WTC11 (cell line): ENCODE measurements around the gene ATP4A.

Experiments used
- TF ChIP-seq, protein P1 (sequence below): fragments of 250-450 bp; sonication (Bioruptor Pico); IDR thresholded peaks from 2 replicates; pipeline ENCODE4 v1.9.0; 2021; ENCODE audit warnings: mild to moderate bottlenecking, borderline replicate concordance
- TF ChIP-seq, protein P2 (sequence below): sonication (generic); formaldehyde crosslinking; IDR thresholded peaks from 2 replicates; pipeline ENCODE4 v1.8.0; 2022; ENCODE audit warnings: mild to moderate bottlenecking, missing genetic modification reagents
- TF ChIP-seq, protein P3 (sequence below): sonication (generic); formaldehyde crosslinking; IDR thresholded peaks from 2 replicates; pipeline ENCODE4 v1.8.1; 2022; ENCODE audit warnings: low read depth, missing genetic modification reagents, borderline replicate concordance
- TF ChIP-seq, protein P4 (sequence below): fragments of 200-600 bp; IDR thresholded peaks from 2 replicates; pipeline ENCODE4 v1.8.0; 2022; ENCODE audit warnings: antibody characterized with exemption

DNA sequence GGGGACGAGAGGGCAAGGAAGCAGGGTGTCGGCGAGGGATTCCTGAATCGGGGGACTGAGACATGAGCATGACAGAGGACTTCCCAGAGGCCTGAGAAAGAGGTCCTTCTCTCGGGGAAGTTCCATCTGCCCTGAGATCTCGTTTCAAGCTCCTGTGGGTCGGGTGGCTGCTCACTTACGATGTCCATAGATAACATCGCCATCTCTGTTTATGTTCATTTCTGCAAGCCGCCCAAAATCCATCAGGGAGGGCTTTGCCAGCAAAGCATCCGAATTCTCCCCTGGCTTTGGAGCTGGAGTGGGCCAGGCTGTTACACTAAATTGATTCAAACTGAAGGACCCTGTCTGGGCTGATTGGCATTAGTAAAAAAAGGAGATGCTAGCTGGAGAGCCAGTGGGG, 55.9 kb downstream of the ATP4A start:
- TF ChIP-seq, protein P1, sequence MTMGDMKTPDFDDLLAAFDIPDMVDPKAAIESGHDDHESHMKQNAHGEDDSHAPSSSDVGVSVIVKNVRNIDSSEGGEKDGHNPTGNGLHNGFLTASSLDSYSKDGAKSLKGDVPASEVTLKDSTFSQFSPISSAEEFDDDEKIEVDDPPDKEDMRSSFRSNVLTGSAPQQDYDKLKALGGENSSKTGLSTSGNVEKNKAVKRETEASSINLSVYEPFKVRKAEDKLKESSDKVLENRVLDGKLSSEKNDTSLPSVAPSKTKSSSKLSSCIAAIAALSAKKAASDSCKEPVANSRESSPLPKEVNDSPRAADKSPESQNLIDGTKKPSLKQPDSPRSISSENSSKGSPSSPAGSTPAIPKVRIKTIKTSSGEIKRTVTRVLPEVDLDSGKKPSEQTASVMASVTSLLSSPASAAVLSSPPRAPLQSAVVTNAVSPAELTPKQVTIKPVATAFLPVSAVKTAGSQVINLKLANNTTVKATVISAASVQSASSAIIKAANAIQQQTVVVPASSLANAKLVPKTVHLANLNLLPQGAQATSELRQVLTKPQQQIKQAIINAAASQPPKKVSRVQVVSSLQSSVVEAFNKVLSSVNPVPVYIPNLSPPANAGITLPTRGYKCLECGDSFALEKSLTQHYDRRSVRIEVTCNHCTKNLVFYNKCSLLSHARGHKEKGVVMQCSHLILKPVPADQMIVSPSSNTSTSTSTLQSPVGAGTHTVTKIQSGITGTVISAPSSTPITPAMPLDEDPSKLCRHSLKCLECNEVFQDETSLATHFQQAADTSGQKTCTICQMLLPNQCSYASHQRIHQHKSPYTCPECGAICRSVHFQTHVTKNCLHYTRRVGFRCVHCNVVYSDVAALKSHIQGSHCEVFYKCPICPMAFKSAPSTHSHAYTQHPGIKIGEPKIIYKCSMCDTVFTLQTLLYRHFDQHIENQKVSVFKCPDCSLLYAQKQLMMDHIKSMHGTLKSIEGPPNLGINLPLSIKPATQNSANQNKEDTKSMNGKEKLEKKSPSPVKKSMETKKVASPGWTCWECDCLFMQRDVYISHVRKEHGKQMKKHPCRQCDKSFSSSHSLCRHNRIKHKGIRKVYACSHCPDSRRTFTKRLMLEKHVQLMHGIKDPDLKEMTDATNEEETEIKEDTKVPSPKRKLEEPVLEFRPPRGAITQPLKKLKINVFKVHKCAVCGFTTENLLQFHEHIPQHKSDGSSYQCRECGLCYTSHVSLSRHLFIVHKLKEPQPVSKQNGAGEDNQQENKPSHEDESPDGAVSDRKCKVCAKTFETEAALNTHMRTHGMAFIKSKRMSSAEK (CRISPR knock-in tag): no peak
- TF ChIP-seq, protein P2, sequence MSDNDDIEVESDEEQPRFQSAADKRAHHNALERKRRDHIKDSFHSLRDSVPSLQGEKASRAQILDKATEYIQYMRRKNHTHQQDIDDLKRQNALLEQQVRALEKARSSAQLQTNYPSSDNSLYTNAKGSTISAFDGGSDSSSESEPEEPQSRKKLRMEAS (CRISPR knock-in tag): no peak
- TF ChIP-seq, protein P3, sequence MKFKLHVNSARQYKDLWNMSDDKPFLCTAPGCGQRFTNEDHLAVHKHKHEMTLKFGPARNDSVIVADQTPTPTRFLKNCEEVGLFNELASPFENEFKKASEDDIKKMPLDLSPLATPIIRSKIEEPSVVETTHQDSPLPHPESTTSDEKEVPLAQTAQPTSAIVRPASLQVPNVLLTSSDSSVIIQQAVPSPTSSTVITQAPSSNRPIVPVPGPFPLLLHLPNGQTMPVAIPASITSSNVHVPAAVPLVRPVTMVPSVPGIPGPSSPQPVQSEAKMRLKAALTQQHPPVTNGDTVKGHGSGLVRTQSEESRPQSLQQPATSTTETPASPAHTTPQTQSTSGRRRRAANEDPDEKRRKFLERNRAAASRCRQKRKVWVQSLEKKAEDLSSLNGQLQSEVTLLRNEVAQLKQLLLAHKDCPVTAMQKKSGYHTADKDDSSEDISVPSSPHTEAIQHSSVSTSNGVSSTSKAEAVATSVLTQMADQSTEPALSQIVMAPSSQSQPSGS: no peak
- TF ChIP-seq, protein P4, sequence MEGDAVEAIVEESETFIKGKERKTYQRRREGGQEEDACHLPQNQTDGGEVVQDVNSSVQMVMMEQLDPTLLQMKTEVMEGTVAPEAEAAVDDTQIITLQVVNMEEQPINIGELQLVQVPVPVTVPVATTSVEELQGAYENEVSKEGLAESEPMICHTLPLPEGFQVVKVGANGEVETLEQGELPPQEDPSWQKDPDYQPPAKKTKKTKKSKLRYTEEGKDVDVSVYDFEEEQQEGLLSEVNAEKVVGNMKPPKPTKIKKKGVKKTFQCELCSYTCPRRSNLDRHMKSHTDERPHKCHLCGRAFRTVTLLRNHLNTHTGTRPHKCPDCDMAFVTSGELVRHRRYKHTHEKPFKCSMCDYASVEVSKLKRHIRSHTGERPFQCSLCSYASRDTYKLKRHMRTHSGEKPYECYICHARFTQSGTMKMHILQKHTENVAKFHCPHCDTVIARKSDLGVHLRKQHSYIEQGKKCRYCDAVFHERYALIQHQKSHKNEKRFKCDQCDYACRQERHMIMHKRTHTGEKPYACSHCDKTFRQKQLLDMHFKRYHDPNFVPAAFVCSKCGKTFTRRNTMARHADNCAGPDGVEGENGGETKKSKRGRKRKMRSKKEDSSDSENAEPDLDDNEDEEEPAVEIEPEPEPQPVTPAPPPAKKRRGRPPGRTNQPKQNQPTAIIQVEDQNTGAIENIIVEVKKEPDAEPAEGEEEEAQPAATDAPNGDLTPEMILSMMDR: no peak
